ENCODE data around the gene NLK.
"Not testable (repeated sequence)": the region's sequence is repeated elsewhere in the genome, so short reads cannot be mapped to it uniquely, and the experiment has no call there.

NLK gene
- 21.2 reads per million, percentile 48 among the genes with 10 or more reads in this experiment for total RNA-seq

DNA sequence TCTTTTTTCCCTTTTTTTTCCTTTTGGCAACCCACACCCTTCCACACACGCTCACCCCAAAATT, at the start of gene NLK:
NLK (plus strand) TSS at position 21 of the 64 bp plus-strand sequence. CDS start 197 bp downstream, outside the sequence.
- DNase-seq, result no peak

DNA sequence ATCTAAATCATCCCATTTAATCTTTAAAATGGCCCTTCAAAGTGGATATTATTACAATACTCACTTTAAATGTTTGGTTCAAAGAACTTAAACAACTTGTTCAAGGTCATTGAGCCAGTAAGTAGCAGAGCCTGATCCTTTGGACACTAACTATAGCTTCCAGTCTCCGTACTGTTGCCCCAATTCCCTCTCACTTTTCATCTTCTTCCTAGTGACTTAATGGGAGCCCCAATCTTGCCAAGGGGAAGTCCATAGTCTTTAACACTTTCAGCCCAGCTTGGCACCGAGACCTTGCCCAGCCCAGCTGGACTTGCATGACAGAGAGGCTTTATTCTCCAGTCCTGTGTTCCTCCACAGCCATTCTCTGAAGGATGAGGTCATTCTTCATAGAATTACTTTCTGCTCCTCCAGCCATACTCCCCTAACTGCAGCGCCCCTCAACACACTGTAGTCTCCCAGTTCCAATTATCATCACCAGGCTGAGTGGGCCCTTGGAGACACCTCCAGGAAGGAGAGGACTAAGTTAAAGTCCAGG, 49.2 kb upstream of the NLK start:
- no peak for DNase-seq

DNA sequence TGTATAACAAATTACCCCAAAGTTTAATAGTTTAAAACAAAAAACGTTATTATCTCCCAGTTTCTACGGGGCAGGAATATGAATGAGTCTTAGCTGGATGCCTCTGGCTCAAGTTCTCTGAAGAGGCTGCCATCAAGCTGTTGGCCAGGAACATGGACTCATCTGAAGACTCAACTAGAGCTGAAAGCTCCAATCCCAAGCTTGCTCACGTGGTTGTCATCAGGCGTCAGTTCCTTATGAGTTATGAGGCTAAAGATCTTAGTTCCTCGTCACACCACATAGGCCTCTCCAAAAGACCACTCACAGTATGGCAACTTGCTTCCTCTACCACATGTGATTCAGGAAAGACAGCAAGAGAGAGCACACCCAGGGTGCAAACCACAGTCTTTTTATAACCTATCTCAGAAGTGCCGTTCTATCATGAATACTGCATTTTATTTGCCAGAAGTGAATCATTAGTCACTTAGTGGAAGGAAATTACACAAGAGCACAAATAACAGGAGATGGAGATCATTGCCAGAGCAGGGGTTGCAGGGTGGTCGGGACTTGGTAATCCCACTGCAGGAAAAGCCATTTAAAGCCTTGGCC, 48.7 kb upstream of the NLK start:
- DNase-seq, result no peak

DNA sequence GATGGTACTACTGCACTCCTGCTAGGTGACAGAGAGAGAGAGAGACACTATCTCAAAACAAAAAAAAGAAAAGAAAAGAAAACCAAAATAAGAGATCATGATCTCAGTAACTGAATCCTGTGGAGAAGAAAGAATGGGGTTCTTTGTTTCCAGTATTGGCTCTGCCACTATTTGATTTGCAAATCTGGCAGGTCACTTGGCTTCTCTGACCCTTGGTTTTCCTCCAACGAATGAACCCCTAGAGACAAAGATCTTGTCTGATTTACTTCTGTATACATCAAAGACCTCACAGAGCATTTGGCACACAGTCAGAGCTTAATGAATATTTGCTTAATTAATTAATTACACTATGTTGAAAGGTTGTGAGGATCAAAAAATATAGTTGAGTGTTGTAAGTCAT, 47.9 kb upstream of the NLK start:
- no peak for DNase-seq

DNA sequence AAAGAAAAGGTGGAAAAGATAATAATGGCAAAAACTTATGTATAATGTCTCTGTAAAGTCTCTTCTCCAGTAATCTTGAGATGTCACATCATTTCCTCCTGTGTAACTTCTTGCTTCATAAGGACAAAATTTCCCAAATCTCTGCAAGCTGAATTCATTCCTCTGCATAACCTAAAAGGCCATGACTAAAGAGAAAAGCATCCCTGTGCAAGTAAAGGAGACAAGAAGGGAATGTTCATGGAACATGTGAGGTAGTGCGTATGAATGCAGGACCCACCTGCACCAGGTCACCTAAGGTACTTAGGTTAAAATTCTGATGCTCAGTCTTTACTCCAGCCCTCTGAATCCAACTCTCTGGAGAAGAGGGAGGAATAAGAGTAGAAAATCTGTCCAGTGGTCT, 46.9 kb upstream of the NLK start:
- DNase-seq, result no peak

DNA sequence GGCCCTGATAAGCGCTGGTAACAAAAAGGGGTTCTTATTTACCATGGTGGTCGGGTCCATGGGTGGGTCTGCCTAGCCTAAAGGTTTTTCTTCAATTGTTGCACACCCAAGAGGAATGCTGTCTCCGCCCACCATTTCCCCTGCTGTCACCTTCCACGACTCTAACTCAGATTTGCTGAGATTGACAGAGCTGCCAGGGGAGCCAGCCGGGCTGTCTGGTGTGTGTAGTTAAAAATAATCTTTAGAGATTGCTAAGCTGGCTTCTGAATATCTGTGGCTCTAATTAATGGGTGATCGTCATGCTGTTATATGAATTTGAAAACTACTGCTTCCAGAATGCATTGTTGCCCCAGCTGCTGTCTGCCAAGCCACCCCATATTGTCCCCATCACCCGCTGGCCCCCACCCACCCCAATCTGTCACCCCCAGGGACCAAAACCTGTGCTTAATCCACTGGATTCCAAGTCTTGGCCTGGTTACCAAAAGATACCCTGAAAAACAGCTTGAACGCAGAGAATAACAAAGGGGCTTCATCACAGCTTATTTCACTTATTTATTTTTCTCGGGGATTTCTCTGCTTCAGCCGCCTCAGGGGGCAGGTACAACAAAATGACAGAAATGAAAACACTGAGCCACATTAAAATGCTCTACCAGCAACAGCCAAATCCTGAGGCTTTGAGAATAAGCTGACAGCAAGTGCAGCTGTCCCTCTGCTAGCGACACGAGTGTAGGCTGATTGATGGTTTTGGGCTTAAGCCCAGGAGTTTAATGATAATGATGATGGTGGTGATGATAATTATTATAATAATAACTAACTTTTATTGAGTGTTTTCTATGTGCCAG, 46.1 kb upstream of the NLK start:
- DNase-seq, result no peak

DNA sequence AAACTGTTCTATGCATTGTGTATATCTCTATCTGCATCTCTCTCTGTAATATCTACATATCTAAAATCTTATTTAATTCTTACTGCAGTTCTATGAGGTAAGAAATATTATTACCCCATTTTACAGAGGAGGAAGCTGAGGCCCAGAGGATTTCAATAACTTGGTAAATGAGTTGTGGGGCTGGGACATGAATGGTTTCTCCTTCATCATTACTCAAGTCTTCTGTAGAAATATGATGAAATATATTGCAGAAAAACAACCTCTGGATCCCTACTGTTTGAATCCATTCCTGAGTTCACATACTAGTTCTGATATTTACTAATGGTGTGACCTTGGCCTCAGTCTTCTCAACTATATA, 45.5 kb upstream of the NLK start:
- DNase-seq, result no peak

DNA sequence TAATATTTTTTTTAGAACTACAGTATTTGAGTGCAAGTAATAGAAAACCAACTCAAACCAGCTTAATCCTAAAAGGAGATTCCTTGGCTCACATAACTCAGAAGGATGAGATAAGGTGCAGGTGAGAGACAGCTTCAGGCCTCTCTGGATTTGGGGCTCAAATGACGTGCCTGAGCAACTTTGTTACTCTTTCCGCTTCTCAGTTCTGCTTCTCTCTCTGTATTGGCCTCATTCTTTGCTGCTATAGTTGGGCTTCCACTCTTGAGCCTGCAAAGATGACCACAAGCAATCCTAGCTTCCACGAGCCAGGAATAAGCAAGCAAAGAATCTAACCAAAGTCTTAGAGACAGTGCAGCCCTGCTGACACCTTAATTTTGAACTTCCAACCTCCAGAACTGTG, 45.0 kb upstream of the NLK start:
- no peak for DNase-seq

DNA sequence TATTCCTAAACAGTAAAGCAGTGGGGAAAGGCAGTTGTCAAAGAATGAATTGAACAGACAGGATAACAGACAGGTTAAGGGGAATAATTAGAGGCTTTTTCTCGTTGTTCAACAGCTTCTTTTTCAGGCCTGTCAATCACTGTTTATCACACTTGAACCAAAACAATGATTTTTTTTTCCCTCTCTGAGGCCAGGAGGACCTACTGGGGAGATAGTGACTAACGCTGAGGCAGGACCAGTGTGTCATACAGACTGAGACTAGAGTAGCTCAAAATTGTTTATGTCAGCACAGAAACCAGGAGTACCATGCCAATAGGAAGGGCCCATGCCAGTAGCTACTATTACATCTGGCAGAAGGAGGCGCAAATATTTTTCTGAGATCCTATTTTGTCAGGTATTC, 41.3 kb upstream of the NLK start:
- no peak for DNase-seq

DNA sequence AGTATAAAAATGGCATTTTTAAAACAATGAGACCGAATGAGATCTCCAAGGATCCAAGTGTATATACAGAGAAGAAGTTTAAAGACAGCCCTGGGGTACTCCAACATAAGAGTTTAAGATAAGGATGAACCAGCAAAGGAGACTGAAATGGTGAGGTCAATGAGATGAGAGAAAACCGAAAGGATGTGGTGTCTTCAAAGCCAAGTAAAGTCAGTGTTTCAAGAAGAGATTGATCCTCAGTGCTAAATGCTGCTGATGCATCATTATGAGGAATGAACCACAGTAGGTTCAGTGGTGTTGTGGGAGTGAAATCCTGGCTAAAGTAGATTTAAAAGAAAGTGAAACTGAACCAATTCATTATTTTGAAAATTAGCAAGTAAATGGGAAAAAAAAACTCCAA, 38.1 kb upstream of the NLK start:
- no peak for DNase-seq

DNA sequence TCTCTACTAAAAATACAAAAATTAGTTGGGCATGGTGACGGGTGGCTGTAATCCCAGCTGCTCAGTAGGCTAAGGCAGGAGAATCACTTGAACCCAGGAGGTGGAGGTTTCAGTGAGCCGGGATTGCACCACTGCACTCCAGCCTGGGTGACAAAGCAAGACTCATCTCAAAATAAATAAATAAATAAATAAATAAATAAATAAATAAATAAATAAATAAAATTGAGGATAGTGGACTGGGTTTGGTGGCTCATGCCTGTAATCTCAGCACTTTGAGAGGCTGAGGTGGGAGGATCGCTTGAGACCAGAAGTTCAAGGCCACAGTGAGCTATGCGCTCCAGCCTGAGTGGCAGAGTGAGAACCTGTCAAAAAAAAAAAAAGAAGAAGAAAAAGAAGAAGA, 34.6 kb upstream of the NLK start:
- DNase-seq, result not testable (repeated sequence)

DNA sequence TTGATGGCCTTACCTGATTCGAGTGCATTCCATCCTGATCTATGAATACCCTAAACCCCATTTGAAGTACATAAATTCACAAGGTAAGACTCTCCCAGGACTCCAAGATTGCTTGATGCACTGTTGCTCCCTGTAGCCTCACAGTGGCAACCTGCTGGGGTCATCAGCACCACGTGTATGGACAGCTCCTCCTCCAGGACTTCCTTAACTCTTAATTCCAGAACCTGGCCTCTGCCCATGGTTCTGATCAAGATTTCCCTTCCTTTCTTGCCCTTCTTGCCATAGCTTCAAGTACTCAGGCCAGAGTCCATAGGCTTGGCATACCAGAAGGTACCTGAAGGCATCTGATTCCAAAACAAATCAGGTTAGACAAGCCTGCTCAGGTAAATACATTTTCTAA, 34.0 kb upstream of the NLK start:
- no peak for DNase-seq

DNA sequence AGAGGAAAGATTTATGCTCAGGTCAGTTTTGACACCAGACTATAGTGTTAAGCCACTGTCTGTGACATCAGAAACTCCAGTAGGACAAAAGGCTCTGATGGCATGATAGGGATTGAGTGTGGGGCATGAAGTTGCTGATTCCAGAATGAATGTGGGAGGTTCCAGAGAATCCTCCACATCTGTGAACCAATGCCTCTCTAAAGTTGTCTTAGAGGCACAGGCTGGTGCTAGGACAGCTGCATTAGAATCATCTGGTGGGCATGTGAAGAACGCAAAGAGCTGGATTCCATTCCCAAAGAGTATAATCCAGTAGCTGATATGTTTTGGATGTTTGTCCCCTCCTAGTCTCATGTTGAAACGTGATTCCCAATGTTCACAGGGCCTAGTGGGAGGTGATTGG, 32.1 kb upstream of the NLK start:
- DNase-seq, result no peak

DNA sequence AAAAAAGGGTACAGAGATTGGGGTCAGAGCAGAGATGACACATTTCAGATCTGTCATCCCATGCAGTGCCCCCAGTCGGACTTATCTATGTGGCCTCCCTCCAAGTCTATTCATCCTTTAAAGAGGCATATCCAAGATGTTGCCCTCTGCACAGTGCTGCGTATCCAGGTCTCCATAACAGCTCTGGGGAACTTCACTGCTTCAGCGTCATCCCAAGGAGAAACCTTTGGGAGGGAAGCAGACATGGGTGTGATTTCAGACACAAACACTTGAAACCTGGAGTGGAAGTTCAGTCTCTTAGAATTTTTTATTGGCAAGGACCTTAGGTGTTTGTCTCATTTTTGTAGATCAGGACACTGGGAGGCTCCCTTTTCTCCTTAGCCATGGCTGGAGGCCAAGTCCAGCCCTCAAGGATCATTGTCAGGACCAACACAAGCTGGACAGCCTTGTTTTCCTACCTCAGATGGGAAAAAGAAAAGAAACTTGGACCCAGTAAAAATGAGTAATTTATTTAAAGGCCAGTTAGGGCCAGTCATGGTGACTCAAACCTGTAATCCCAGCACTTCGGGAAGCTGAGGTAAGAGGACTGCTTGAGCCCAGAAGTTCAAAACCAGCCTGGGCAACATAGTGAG, 23.9 kb upstream of the NLK start:
- no peak for DNase-seq

DNA sequence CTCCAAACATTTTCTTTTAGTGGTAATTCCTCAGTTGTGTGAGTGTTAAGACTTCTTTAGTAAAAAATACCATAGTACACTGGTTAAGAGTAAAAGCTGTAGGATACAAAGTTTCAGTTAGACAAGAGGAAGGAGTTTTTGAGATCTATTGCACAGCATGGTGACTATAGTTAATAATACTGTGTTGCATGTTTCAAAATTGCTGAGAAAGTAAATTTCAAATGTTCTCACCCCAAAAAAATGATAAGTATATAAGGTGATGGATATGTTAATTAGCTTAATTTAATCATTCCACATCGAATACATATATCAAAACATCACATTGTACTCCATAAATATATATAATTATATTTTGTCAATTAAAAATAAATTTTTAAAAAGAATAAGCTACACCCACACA, 22.0 kb upstream of the NLK start:
- DNase-seq, result no peak

DNA sequence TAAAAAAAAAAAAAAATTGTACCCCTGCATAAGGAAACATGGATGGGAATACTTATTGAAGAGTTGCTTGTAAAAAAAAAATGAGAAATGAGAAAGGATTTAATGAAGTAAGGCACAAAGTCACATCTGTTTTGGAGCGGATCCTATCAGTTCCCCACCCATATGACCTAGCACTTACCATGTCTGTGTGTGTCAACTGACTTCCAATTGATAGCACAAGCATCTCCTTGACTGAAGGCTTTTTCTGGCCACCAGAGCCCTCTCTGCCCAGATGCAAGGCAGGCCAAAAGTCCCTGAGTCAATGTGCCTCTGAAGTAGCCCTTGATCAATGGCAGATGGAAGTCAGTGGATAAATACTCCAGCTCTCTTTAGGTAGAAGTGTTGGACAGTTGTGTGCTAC, 13.4 kb upstream of the NLK start:
- no peak for DNase-seq

DNA sequence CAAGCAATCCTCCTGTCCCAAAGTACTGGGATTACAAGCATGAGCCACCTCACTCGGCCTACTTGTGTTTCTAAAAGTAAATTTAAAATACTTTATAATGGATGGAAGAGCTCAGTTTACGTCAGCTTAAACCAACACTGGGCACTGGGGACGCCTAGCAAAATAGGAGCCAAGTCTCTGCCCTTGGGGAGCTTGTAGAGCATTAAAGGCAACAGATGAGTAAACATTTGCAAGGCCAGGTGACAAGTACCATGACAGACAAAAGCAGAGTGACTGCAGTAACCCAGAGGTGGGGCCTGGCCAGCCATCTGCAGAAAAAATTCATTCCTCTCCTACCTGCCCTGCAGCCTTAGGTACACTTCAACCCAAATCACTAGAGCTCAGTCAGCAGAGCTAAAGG, 12.1 kb upstream of the NLK start:
- no peak for DNase-seq

DNA sequence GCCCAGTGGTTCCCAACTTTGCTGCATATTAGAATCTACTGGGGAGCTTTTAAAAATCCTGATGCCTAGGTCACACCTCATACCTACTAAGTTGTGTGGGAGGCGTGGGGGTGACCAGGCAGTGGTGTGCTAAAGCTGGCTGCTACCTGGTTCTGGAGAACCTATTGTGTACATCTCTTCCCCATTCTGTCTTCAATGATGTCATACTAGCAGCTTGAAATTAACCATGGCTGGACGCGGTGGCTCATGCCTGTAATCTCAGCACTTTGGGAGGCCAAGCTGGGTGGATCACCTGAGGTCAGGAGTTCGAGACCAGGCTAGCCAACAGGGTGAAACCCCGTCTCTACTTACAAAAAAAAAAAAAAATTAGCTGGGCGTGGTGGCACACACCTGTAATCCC, 11.3 kb upstream of the NLK start:
- no peak for DNase-seq

DNA sequence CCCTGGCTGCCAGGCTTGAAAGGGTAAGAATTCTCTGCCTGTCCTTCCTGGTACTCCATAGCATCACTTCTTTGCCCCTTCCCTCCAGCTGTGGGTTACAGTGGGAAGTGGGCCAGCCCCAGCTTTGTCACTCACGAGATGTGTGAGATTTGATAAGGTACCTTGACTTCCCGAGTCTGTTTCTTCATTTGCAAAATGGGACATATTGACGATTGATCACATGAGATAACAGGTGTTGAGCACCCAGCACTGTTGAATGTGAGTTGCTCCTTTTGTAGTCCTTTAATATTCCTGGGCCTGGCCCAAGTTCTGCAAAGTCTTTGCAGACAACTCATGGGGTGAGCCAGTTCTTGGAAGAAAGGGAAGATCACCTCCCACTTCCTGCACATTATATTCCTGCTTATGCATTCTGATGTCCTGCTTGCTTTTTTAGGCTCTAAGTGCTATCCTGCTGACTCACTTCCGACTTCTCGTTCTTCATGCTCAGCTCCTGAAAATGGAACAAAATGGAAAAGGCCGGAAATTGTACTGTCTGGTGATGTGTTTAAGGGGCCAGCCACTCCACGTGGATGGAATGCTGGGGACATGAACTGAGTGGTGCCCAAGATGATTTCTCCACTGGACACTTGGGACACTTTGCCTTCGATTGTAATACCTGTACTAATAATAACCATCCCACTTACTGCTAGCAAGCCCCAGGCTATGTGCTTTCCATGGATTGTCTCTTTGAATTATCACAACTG, 8.3 kb upstream of the NLK start:
- no peak for DNase-seq

DNA sequence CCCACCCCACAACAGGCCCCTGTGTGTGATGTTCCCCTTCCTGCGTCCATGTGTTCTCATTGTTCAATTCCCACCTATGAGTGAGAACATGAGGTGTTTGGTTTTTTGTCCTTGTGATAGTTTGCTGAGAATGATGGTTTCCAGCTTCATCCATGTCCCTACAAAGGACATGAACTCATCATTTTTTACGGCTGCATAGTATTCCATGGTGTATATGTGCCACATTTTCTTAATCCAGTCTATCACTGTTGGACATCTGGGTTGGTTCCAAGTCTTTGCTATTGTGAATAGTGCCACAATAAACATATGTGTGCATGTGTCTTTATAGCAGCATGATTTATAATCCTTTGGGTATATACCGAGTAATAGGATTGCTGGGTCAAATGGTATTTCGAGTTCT, 7.0 kb upstream of the NLK start:
- not testable (repeated sequence) for DNase-seq

DNA sequence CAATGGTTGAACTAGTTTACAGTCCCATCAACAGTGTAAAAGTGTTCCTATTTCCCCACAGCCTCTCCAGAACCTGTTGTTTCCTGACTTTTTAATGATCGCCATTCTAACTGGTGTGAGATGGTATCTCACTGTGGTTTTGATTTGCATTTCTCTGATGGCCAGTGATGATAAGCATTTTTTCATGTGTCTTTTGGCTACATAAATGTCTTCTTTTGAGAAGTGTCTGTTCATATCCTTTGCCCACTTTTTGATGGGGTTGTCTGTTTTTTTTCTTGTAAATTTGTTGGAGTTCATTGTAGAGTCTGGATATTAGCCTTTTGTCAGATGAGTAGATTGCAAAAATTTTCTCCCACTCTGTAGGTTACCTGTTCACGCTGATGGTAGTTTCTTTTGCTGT, 6.6 kb upstream of the NLK start:
- not testable (repeated sequence) for DNase-seq

DNA sequence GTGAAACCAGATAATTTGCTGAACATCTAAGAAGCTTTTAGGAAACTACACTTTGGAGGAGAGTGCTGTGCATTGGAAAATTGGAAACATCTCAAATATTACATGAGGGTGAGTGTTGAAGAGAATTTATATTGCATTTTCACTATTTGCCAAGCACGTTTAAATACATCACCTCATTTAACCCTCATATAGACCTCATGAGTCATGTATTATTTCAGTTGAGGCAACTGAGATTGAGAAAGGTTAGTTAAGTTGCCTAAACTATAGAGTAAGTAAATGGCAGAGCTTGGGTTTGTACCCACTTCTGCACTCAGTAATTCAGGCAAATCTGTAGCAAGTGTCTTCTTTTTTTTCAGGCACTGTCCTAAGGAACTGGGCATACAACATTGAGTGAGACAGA, 3.7 kb upstream of the NLK start:
- DNase-seq, result no peak

DNA sequence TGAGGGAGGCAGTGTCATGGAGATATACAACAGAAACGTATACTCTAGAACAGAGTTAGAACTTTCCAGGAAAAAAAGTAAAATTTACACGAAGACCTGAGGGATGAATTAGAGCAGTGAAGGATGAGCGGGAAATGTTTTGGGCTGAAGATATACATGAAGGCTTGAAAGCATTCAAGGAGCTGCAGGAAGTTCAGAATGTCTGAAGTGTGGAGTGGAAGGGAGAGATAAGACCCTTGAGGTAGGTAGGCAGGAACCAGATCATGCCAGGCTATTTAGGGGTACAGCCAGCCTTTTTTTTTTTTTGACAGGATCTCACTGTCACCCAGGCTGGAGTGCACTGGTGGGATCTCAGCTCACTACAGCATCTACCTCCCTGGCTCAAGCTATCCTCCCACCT, 3.2 kb upstream of the NLK start:
- no peak for DNase-seq

DNA sequence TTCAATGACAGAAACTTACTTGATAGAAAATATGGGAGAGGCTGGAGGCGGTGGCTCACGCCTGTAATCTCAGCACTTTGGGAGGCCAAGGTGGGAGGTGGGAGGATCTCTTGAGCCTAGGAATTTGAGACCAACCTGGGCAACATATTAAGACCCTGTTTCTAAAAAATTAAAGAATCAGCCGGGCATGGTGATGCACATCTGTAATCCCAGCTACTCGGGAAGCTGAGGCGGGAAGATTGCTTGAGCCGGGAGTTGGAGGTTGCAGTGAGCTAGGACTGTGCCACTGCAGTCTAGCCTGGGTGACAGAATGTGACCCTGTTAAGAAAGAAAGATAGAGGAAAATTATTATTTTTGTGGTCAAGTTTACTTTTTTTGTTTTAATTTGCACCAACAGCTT, 2.1 kb upstream of the NLK start:
- DNase-seq, result no peak

Data from effector CD4-positive, alpha-beta T cell (primary cell).